K562 (cell line): Measurements from ENCODE around the gene ENTPD5. TPM values are rescaled to one million over a fixed set of nuclear protein-coding genes. Genes with fewer than 3 reads are reported as not detected.

Source experiments
- CXXC5 ChIP-seq: fragments of 250-450 bp; sonication (Bioruptor Pico); IDR thresholded peaks from 2 replicates; pipeline ENCODE4 v1.8.0; 2022; ENCODE audit warnings: inconsistent platforms, mild to moderate bottlenecking, moderate library complexity
- DEAF1 ChIP-seq: fragments of 450-650 bp; formaldehyde crosslinking; IDR thresholded peaks from 2 replicates; pipeline ENCODE4 v1.4.0; 2020; ENCODE audit warnings: mild to moderate bottlenecking, moderate library complexity
- GTF3C2 ChIP-seq: IDR thresholded peaks from 3 replicates; pipeline ENCODE4 v1.6.1; 2011; ENCODE audit warnings: borderline replicate concordance, mild to moderate bottlenecking, moderate library complexity; ENCODE audit not compliant: insufficient read length; ENCODE audit errors: extremely low read depth
- NCOA4 ChIP-seq: fragments of 450-650 bp; IDR thresholded peaks from 2 replicates; pipeline ENCODE4 v1.6.1; 2018; ENCODE audit warnings: mild to moderate bottlenecking; ENCODE audit not compliant: partially characterized antibody
- PKNOX1 ChIP-seq: fragments of 450-650 bp; IDR thresholded peaks from 2 replicates; pipeline ENCODE4 v1.6.1; 2016
- PTRF ChIP-seq: fragments of 450-650 bp; IDR thresholded peaks from 2 replicates; pipeline ENCODE4 v1.6.1; 2016; ENCODE audit warnings: mild to moderate bottlenecking, missing genetic modification characterization, missing compliant biosample characterization
- SFPQ ChIP-seq: fragments of 200-400 bp; formaldehyde crosslinking; IDR thresholded peaks from 2 replicates; pipeline ENCODE4 v1.6.1; 2017; ENCODE audit warnings: mild to moderate bottlenecking, low read depth, low read length, moderate library complexity
- SMAD3 ChIP-seq: fragments of 450-650 bp; formaldehyde crosslinking; conservative IDR thresholded peaks from 2 replicates; pipeline ENCODE4 v1.4.0; 2020; ENCODE audit warnings: mild to moderate bottlenecking
- TAF7 ChIP-seq: fragments of 450-650 bp; IDR thresholded peaks from 2 replicates; pipeline ENCODE4 v1.6.1; 2016; ENCODE audit warnings: missing genetic modification characterization, missing compliant biosample characterization
- TCF15 ChIP-seq: fragments of 250-450 bp; sonication (Bioruptor Pico); IDR thresholded peaks from 2 replicates; pipeline ENCODE4 v1.8.0; 2022; ENCODE audit warnings: moderate library complexity, mild to moderate bottlenecking, inconsistent platforms
- YY1 ChIP-seq, 3 experiments: IDR thresholded peaks; 2 replicates each; pipeline ENCODE4 v1.6.1; 2011; ENCODE audit warnings: low read length in 2 of 3, mild to moderate bottlenecking in 2 of 3, moderate library complexity in 2 of 3, borderline replicate concordance in 1 of 3, control low read depth in 1 of 3, low read depth in 1 of 3; ENCODE audit not compliant: insufficient read depth in 3 of 3, insufficient replicate concordance in 2 of 3, control insufficient read depth in 1 of 3, insufficient read length in 1 of 3; ENCODE audit errors: extremely low read depth in 1 of 3
- ZBTB7A ChIP-seq: IDR thresholded peaks from 2 replicates; pipeline ENCODE4 v1.6.1; 2011; ENCODE audit warnings: low read depth, mild to moderate bottlenecking, low read length, moderate library complexity, borderline replicate concordance; ENCODE audit not compliant: control insufficient read depth
- ZFP30 ChIP-seq: fragments of 250-450 bp; sonication (Bioruptor Pico); IDR thresholded peaks from 2 replicates; pipeline ENCODE4 v1.8.0; 2022; ENCODE audit warnings: moderate library complexity, mild to moderate bottlenecking, inconsistent platforms, borderline replicate concordance
- polyA plus RNA-seq, 8 experiments: library from polyadenylated mRNA; depleted of rRNA in 4 of 8; stranded (reverse) in 5 of 8; unstranded in 3 of 8; fragments of >200 nt; fragmentation: Nextera tagmentation in 2 of 8; fragmentation: Illumina TruSeq in 1 of 8; extraction: Ambion mirVana in 2 of 8; extraction: Trizol in 1 of 8; gene quantifications; 2 replicates each; pipeline versions ENCODE4 v1.2.1 to v1.2.3, GENCODE V29; 2011 to 2014; ENCODE audit warnings: inconsistent platforms in 1 of 8, missing spikeins in 1 of 8
- total RNA-seq, 7 experiments: library from RNA; depleted of rRNA in 6 of 7; stranded (reverse); fragments of >200 nt in 6 of 7; fragmentation: Illumina TruSeq in 2 of 7; extraction: Trizol in 2 of 7; gene quantifications; 2 replicates each; pipeline versions ENCODE4 v1.2.1 to v1.2.3, GENCODE V29; 2011 to 2021; ENCODE audit warnings: low replicate concordance in 1 of 7

Gene ENTPD5
- total and polyA plus RNA-seq, 9 of the 15 experiments (the other 6 are each of a cell fraction or from before 2014, with no cell fraction given), result 2.7 to 15.3 (median 10.3) TPM

- TF ChIP-seq SMAD3, result no peak
- TF ChIP-seq GTF3C2, result no peak
- TF ChIP-seq TAF7 (tag), result peak; percentile 66; the same call in 1 of the 2 replicates
- peak; percentile 58 to 91 (median 80) for TF ChIP-seq YY1 (IDR thresholded peaks at IDR 0.05; ENCODE audit: borderline replicate concordance in 1 of 3, control insufficient read depth in 1 of 3, extremely low read depth in 1 of 3, insufficient read depth in 3 of 3, insufficient read length in 1 of 3, insufficient replicate concordance in 2 of 3, low read depth in 1 of 3, low read length in 2 of 3)
- no peak for TF ChIP-seq DEAF1 (CRISPR knock-in tag)
- TF ChIP-seq TCF15 (CRISPR knock-in tag), result no peak
- TF ChIP-seq PKNOX1, result peak; percentile 75
- no peak for TF ChIP-seq SFPQ
- TF ChIP-seq CXXC5 (CRISPR knock-in tag), result peak; percentile 95
- no peak for TF ChIP-seq NCOA4
- no peak for TF ChIP-seq PTRF
- TF ChIP-seq ZBTB7A, result peak; percentile 73; the same call in 1 of the 2 replicates
- no peak for TF ChIP-seq ZFP30 (CRISPR knock-in tag)
Observed at GRCh38 chr14:73949752-73950734, 69.0 kb downstream of the ENTPD5 start, which contains the start of the genes COQ6 and FAM161B (continued).
